ENCODE measurements around the gene TTC16.

Gene TTC16

DNA sequence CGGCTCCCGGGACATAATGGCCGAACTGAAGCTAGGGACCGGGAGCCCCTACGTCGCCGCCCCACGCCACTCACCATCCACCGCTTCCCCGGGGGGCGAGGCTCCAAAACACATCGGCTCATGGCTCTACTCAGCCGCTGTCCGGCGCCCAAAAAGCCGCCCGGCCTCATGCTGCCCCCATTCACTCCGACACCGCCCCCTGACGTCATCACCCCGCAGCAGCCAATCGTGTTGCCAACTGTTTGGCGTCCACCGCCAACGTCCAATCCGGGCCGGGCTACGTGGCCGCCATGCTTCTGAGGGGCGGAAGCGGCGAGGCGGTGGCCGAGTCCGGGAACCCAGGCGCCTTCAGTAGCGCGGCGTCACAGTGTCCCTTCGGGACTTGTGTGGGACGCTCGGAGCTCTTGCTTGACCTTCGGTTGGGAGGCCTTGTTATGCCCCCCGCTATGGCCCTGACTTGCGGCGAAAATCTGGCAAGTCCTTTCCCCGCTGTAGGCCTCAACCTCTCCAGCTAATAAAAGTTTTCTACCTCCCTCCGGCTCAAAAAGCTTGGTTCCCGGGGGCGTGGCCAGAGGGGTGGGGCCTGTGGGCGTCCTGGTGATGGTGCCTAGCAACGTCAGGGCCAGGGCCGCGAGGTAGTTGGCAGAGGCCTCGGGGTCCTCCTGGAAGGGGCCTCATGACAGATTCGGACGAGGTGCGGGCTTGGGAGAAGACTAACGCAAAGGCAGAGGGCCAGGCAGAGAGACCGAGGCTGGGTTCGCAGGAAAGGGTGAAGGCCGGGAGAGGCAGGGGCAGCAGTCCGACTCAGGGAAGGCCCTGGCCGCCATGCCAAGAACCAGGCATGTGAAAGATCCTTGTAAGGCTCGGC, at the start of gene TTC16, which contains the start of gene PTRH1:
Gene TTC16 (plus strand): TSS at position 610 of the 868 bp plus-strand sequence. CDS start 67 bp downstream, at position 677.
Gene PTRH1 (minus strand): TSS at position 194 of the 868 bp plus-strand sequence. CDS start 24 bp downstream, at position 170.
- DNase-seq = peak; percentile 90

GRCh38 chr9:127667127-127667844, 48.6 kb upstream of the TTC16 start:
- DNase-seq = no peak

DNA sequence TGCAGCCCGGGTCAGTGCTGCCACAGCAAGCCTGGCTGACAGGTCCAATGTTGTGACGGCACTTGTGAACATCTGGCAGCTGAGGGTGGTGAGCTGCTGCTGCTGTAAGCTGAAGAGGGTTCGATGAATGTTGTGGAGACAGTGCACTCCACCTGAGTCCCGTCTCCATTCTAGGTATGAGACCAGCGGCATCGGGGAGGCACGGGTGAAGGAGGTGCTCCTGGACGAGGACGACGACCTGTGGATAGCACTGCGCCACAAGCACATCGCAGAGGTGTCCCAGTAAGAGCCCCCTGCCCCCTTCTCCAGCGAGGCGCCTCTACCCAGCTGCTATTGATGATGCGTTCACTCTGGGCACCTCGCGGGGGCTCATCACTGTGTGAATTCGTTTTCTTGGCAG, 48.0 kb upstream of the TTC16 start:
- DNase-seq = no peak

DNA sequence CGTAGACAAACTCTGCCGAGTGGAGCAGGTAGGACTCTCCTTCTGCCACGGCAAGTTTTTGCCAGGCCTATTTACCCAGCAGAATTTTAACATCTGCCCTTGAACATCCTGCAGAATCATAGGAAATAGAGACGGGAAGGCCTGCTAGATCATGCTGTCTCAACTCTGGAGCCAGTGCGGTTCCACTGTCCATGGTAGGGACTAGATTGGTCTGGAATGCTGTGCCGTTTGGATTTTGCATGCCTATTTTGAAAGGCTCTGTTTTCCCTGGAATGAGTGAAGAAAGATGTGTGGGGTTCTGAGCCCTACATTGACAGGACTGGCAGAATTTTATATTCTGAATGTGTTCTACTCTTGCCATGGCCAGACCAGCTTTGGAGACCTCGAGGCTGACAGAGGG, 42.6 kb upstream of the TTC16 start:
- no peak for DNase-seq

- DNase-seq = no peak
These were observed 39.2 kb upstream of the TTC16 start for GRCh38 chr9:127676638-127677037.

DNA sequence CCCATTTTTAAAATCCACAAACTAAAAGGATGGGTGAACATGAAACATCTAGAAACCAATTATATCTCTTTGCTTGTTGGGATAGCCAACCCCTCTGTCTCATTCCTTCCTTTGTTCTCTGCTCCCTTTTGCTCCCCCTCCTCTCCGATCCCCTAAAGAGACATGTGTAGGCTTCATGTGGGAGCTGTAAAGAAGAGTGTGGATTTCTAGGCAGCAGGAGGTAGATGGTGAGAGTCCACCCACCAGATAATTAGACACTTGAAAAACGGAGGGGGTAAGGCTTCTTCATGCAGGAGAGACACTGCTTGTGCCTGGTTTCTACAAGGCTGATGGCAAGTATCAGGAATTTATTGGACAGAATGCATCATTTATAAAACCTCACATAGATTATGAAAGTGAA, 36.4 kb upstream of the TTC16 start:
- no peak for DNase-seq

DNA sequence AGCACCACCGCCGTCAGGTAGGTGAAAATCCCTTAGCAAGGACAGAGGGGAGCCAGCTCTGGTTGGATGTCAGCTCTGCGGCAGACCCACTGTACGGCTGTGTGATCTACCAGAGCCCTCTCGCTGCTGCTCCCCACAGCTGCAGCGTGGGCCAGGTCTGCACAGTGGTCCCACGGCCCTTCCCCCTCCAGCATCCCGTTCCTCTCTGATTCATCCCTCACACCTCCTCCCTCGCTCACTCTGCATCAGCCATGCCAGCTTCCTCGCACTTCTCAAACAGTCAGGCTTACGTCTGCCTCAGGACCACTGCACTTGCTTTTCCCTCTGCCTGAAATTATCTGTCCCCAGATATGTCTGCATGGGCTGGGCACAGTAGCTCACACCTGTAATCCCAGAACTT, 35.7 kb upstream of the TTC16 start:
- no peak for DNase-seq

DNA sequence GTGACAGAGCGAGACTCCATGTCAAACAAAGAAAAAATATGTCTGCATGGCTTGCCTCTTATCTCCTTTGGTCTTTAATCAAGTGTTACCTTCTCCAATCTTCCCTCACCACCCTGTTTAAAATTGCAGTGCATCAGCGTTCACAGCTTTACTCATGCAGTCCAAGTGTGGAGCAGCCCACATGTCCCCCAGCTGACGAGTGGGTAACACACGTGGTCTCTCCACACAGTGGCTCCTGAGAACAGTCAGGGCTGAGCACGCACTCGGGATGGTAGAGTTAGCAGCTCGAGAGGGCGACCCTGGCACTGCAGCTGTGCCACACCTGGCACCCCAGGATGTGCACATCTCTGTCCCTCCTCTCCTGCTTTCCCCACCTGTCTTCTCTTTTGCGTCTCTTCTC, 35.0 kb upstream of the TTC16 start:
- no peak for DNase-seq

DNA sequence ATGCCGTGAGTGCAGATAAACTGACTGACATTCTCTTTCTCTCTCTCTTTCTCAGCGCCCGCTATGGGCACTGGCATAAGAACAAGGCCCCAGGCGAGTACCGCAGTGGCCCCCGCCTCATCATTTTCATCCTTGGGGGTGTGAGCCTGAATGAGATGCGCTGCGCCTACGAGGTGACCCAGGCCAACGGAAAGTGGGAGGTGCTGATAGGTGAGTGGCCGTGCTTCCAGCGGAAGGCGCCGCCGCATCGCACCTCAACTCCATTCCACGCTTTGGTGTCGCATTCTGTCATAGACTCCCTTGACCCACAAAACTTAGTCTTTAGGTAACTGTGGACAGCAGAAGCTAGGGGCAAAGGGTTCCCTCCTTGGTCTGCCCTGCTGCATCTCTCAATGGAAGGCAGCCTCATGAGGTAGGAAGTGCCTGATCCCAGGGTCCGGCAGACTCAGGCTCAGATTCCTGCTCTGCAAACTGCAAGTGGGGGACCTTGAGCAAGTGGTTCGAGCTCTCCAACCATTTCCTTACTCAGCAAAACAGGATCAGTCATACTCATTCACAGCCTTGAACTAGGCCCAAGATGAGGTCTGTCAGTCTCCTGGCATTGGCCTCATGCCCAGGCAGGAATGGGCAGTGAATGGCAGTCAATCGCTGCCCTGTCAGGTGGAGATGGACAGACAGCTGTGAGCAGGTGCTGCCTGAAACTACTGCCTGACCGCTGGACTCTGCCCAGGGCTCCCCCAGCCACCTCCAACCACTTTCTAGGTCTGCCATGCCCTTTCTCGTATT, 33.3 kb upstream of the TTC16 start:
- DNase-seq = no peak

GRCh38 chr9:127683723-127684122, 32.2 kb upstream of the TTC16 start:
- DNase-seq = no peak

DNA sequence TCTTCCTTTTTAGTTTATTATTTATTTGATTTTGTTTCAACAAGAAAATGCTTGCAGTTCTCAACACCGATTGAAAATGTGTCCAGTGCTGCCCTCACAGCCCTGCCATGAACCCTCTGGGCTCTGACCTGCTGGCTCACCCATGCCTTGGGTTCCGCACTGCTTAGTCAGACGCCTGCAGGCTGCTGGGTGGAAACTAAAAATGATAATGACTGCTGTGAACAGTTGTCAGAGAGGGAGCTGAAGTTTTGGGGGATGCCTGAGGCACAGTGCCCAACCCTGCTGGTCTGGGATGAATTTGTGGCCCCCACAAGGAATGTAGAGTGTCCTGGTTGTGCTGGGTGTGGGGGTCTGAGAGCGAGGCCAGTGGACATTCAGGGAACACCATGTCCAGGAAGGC, 31.3 kb upstream of the TTC16 start:
- no peak for DNase-seq

- no peak for DNase-seq
These were observed 29.2 kb upstream of the TTC16 start for GRCh38 chr9:127686461-127687393.

DNA sequence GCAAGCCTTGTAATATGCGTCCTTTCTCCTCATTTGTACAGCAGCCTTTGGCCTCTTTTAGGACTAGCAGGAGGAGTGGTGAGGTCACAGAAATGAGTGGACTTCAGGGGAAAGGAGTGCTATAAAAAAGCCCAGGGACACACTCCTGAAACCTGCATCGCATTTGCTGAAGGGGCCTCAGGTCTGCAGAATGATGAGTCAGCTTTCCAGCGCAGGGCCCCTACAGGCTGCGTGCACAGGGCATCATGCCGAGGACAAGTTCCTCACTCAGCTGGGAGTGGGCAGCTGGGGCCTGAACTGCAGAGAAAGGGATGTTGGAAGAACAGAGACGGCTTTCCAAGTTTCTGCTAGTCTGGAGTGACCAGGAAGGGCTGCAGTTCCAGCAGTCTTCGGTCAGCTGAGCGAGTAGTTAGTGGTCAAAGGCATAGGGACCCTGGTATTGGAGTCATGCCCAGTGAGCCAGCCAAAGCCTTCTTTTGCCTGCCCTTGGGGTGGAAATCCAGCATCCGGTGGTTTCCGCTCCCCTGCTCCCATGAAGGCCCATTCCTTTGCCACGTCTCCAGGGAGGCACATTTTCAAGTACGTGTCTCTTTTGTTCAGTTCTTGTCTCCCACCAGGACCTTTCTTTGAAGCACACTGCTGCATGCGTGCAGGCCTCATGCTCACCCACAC, 26.4 kb upstream of the TTC16 start:
- no peak for DNase-seq

DNA sequence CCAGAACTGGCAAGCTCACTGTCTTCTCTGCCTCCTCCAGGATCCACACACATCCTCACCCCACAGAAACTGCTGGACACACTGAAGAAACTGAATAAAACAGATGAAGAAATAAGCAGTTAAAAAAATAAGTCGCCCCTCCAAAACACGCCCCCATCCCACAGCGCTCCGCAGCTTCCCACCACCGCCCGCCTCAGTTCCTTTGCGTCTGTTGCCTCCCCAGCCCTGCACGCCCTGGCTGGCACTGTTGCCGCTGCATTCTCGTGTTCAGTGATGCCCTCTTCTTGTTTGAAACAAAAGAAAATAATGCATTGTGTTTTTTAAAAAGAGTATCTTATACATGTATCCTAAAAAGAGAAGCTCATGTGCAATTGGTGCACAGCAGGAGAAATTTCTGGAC, 25.1 kb upstream of the TTC16 start:
- no peak for DNase-seq

- DNase-seq = no peak
These were observed 23.8 kb upstream of the TTC16 start for GRCh38 chr9:127692071-127692470.

GRCh38 chr9:127693143-127693542, 22.7 kb upstream of the TTC16 start:
- no peak for DNase-seq

DNA sequence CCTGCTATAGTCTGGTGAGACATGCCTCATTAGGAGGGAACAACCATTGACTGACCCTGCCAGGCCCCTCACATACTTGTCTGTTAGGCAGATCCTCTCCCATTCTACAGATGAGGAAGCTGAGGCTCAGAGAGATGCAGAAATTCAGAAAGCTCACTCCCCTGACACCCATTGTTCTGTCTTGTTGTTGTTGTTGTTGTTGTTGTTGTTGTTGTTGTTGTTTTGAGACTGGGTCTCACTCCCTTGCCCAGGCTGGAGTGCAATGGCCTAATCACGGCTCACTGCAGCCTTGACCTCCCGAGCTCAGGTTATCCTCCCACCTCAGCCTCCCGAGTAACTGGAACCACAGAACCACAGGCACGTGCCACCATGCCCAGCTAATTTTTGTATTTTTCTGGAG, 22.2 kb upstream of the TTC16 start:
- DNase-seq = no peak

DNA sequence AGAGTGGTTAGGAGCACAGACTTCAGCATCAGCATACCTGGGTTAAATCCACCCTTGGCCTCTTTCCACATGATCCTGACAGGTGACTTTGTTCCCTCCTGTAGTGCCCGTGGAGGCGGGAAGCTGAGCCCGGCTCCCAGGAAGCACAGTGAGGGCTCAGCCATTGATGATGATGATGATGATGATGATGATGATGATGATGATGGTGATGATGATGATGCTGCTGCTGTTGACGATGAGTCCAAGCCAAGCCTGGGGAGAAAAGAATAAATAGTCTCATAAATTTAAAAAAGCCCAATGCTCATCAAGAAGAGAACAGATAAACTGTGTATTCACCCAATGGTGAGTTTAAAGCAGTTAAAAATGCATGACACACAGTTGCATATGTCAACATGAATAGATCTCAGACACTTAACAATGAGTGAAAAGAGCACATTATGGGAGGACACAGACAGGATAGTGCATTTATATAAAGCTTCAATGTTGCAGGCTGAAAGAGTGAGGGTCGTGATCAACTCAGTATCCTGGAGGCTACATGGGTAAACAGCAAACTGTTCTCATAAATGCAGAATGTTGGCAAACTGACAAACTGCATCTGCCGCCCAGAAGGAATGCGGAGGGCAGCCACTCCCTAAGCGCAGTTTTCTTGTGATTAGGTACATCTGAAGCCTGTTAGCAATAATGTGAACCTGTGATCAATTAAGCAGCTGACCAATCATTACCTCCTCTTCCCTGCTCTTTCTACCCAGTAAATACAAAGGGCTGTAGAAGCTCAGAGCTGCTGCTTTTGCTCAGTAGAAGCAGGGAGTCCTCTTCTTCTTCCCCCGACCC, 20.8 kb upstream of the TTC16 start:
- no peak for DNase-seq

DNA sequence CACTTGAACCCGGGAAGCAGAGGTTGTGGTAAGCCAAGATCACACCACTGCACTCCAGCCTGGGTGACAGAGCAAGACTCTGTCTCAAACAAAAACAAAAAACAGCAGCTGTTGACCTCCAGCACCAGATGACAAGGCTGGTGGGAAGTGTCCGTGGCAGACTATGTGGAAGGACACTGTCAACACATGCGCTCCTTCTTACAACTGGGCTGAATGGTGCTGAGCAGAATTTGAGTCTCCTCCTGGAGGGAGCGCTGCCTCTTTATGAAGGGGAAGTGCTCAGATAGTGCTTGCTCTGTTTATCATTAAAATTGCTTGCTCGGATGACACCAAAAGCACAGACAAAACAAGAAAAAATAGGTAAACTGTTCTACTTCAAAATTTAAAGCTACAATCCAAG, 18.3 kb upstream of the TTC16 start:
- DNase-seq = no peak

DNA sequence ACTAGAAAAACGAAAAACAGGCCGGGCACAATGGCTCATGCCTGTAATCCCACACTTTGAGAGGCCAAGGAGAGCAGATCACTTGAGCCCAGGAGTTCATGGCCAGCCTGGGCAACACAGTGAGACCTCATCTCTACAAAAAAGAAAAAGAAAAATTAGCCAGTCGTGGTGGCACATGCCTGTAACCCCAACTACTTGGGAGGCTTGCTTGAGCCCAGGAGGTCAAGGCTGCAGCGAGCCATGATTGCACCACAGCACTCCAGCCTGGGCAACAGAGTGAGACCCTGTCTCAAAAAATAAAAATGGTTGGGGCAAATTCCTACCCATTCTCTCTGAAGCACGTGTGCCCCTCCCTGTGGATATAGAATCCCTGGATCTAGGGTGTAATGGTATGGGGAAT, 17.5 kb upstream of the TTC16 start:
- DNase-seq = no peak
